Dendritic cell treated with granulocyte-macrophage colony-stimulating factor and Interleukin-4, amounts not matched to agents 40 ng/mL and 50 ng/mL, for 4 days (primary cell): ENCODE data around the gene NTN5.
"Not testable (repeated sequence)": the region's sequence is repeated elsewhere in the genome, so short reads cannot be mapped to it uniquely, and the experiment has no call there.

ENCODE experiments used
- H3K27ac Mint-ChIP-seq: one replicate; pipeline ENCODE4 v1.8.0; 2022; ENCODE audit warnings: mild to moderate bottlenecking, mixed read lengths
- H3K27me3 Mint-ChIP-seq: one replicate; pipeline ENCODE4 v1.8.0; 2022; ENCODE audit warnings: mild to moderate bottlenecking, mixed read lengths
- H3K36me3 Mint-ChIP-seq: one replicate; pipeline ENCODE4 v1.8.0; 2022; ENCODE audit warnings: low read depth, mixed read lengths
- H3K4me1 Mint-ChIP-seq: one replicate; pipeline ENCODE4 v1.8.0; 2022; ENCODE audit warnings: low read depth, mixed read lengths
- H3K4me3 Mint-ChIP-seq: one replicate; pipeline ENCODE4 v1.8.0; 2022; ENCODE audit warnings: mild to moderate bottlenecking, moderate library complexity, mixed read lengths
- H3K9me3 Mint-ChIP-seq: one replicate; pipeline ENCODE4 v1.8.0; 2022; ENCODE audit warnings: mixed read lengths
- intact Hi-C: fragments of 100-400 bp; cut with micrococcal nuclease; formaldehyde crosslinking; loops from one replicate; pipeline ENCODE4 v1.15.0; 2022

The NTN5 gene

DNA sequence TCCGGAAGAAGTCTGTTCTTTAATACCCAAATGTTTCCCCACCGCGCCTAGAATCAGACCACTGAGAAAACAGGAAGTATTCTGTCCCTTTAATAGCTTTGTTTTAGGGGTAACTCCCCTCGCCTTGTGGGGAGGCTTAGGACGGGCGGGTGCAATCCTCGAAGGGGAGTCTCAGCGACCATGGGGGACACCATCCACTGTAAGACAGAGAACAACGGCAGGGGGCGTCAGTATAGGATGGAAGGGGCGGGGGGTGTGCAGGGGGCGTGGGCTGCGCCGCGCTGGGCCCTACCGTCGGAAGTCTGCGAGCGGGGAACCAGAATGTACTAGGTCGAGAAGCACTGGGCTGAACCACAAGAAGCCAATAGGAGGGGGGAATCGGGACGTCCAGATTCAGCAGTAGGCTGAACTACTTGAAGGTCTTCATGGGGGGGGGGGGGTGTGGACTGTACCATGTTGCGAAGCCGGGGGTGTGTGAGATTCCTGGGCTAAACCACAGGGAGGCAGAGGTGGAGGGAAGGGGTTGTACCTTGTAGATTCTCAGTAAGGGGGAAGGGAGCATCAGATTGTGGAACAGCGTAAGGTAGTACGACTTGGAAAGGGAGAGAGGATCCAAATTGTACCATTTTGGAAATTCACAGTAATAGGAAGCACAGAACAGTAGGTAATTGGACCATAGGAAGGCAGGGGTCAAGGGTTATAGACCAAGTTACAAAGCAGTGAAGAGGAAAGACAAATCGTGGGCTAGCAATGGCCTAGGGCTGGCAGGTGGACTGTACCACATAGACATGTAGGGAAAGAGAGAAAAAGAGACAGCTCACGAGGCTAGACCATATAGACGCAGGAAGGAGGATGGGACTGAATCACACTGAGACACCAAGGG lies 34.6 kb downstream of the NTN5 start:
- H3K36me3 Mint-ChIP-seq: peaks cover 51% of the 10 kb centered on the region
- intact Hi-C loops: loop anchor here (1.0 kb wide), 1 partner anchor 19 kb away; the partner anchor contains the start of genes RPL18 and SPHK2
- H3K27me3 Mint-ChIP-seq: no peaks in the 10 kb centered on the region
- peak overlapping the region; percentile 99 for H3K4me3 Mint-ChIP-seq
- H3K9me3 Mint-ChIP-seq: no peaks in the 10 kb centered on the region
- peaks cover 55% of the 10 kb centered on the region for H3K4me1 Mint-ChIP-seq
- peak overlapping the region; percentile 94 for H3K27ac Mint-ChIP-seq

DNA sequence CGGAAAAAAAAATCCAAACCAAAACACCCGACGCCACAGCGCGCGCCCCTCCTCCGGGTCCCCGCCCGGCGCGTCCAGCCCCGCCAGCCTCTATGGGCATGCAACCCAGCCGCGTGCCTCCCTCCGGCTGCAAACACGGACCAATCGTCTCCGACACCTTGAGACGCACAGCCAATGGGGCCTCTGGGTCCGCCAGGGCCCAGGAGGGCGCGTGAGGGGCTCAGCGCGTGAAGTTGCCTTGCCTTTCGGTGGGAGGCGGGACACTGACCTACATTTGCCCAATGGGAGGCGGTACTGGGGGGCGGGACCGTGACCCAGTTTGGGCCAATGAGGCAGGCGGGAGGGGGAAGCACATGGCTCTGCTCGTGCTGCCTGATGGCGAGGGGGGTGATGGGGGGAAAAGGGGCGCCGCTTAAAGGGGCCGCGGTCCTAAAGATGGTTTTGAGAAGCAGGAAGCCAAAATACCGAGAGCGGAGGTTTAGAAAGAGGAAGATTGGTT lies 35.3 kb downstream of the NTN5 start:
- Mint-ChIP-seq H3K4me1 (peaks cover 62% of the 10 kb centered on the region), H3K36me3 (peaks cover 58% of the 10 kb centered on the region), H3K27ac (peak overlapping the region; percentile 94), H3K4me3 (peak overlapping the region; percentile 99), H3K9me3 (no peaks in the 10 kb centered on the region), H3K27me3 (no peaks in the 10 kb centered on the region)
- intact Hi-C loops: loop anchor here (1.0 kb wide), 1 partner anchor 18 kb away; the partner anchor contains the start of genes RPL18 and SPHK2

DNA sequence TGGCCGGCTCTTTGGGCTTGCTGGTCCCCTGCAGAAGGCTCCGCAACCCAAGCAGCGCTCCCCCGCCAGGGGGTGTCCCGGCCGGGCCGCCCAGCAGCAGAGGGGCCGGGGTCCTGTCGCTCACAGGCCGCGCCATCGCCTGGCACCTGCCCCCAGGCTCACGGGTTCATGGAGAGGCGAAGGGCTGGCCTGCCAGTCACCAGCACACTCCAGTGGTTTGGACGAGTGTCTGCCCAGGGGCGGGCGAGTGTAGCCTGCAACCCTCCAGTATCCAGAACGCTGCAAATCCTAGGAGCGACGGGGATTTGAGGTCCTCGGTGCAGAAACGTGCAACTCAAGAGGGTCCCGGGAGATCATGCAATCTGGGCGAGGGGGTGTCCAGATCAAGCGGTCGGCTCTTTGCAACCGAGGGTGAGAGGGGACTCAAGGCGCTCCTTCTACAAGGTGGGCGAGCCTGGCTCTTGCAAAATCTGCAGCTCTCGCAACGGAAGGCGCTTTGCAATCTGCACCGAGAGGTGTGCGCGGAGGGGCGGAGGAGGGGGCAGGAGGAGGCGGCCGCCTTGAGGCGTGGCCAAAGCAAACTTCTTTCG lies 35.9 kb downstream of the NTN5 start, which contains the start of gene DBP:
Gene DBP, minus strand, starts transcription at position 521 of the 590 bp plus-strand sequence. Its CDS starts 385 bp downstream, at position 136.
- Mint-ChIP-seq H3K4me3 (peak within 1 kb of the TSS; percentile 99), H3K9me3 (no peaks in the 10 kb centered on the region), H3K4me1 (peaks cover 68% of the 10 kb centered on the region), H3K27me3 (no peaks in the 10 kb centered on the region), H3K36me3 (peaks cover 64% of the 10 kb centered on the region), H3K27ac (peak within 1 kb of the TSS; percentile 94)
- intact Hi-C loops: loop anchor here (1.0 kb wide), 1 partner anchor 18 kb away; the partner anchor contains the start of genes RPL18 and SPHK2

DNA sequence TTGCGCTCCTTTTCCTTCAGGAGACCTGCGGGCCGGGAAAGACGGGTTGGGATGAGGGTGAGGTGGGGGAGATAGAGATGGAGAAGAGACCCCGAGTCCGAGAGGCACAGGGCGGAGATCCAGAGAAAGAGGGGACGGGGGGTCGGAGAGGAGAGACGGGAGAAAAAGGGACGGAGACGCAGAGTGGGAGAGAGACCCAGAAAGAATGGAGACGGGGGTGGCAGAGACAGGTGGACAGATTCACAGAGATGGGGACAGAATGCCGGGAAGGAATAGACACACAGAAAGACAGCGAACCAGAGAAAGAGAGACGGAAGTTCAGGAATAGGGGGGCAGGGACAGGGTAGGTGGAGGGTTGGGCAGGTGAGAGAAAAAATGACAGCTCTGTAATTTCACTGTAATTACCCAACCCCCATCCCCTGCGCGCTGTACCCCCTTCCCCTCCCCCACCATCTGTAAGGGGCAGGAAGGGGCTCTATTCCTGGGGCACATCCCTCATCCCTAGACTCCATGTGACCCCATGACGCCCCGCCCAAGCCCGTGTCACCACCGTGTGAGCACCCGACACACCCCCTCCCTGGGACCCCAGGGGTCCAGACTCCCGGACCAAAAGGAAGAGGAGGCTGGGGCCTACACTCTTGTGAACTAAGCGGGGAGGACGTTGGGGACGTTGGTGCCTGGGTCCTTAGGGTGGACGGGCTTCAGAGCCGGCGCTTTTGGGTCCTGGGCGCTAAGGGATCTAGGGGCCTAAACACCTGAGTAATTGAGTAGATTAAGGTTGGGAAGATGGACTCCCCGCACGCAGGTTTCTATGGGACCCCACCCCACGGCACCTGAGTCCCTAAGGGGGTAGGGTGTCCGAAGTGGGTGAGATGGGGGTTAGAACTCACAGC lies 36.6 kb downstream of the NTN5 start:
- no peaks in the 10 kb centered on the region for H3K27me3 Mint-ChIP-seq
- intact Hi-C loops: no loop called here
- peak overlapping the region; percentile 99 for H3K4me3 Mint-ChIP-seq
- peak overlapping the region; percentile 94 for H3K27ac Mint-ChIP-seq
- peaks cover 71% of the 10 kb centered on the region for H3K4me1 Mint-ChIP-seq
- no peaks in the 10 kb centered on the region for H3K9me3 Mint-ChIP-seq
- peaks cover 71% of the 10 kb centered on the region for H3K36me3 Mint-ChIP-seq

DNA sequence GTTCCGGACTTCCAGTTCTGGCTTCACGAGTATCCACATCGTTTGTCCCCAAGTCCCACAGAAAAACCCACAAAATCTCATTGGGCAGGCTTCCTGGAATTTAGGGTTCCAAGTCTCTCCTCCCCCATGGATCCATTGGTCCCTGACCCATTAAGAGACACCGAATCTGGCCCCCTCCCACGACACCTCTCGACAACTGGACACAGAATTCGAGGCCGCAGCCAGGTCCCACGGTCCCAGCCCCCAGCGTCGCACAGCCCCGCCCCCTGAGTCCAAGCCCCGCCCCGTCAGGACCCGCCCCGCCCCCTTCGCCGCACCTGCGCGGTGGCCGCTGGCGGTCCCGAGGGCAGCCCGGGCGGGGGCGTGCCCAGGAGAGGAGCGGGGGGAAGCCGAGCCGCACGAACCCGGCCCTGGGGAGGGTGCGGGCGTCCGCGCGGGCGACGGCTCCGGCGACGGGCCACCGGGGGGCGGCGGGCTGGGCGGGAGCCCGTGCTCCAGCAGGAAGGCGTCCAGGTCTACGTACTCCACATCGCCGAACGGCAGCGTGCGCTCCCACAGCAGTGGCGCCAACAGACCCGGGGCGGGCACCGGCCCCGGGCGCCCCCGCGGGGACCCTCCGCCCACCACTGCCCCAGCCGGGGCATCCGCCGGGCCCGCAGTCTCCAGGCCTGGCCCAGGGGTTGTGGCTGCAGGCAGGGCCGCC lies 37.4 kb downstream of the NTN5 start:
- no peaks in the 10 kb centered on the region for H3K27me3 Mint-ChIP-seq
- peaks cover 79% of the 10 kb centered on the region for H3K36me3 Mint-ChIP-seq
- H3K27ac Mint-ChIP-seq: peak overlapping the region; percentile 94
- intact Hi-C loops: no loop called here
- peak overlapping the region; percentile 99 for H3K4me3 Mint-ChIP-seq
- H3K4me1 Mint-ChIP-seq: peaks cover 79% of the 10 kb centered on the region
- H3K9me3 Mint-ChIP-seq: no peaks in the 10 kb centered on the region

DNA sequence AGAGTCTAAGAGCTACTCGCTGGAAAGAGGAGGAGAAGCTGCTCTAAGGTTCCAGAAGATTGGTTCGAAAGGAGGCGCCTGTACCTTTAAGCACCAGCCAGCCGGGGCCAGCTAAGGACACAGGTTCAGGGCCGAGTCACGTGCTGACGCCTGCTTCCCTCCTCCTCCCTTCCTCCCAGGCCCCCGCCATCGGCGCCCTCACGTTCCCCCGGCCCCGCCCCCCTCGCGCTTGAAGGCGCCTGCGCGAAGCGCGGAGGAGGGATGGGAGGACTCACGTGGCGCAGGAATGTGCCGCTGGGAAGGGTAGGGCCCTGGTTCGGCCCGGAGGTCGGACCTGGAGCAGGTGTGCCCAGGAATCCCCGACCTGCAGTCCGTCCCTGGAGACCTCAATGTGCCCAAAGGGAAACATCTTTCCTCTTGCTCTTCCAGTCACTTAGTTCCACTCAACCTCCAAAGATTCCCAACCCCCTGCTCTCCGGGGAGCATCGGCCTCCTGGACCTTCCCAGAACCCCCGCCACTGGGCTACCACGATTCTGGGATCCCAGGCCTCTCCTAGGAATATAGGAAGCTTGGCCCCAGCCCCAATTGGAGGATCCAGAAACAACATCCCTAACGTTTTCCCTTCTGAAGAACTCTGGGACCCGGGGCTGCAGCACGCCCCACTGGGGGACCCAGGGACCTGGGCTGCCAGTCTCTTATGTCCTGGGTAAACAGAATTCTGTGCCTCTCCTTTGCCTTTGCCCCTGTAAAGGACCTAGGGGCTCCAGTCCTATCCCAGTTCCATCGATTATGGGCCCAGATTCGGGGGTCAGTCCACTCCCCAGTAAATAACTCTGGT lies 38.2 kb downstream of the NTN5 start:
- intact Hi-C loops: no loop called here
- Mint-ChIP-seq H3K4me3 (peak overlapping the region; percentile 99), H3K27ac (peak overlapping the region; percentile 94), H3K9me3 (no peaks in the 10 kb centered on the region), H3K36me3 (peaks cover 83% of the 10 kb centered on the region), H3K4me1 (peaks cover 80% of the 10 kb centered on the region), H3K27me3 (no peaks in the 10 kb centered on the region)

DNA sequence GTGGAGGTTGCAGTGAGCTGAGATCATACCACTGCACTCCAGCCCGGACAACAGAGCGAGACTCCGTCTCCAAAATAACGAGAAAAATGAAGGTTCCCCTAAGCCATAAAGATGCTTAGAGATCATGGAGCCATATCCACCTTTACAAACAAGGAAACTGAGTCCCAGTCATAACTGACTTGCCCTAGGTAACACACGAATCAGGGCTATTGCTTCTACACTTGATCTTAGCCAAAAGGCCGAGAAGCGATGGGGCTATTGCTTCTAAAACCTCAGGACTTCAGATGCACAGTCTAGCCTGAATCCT lies 38.8 kb downstream of the NTN5 start:
- intact Hi-C loops: no loop called here
- H3K36me3 Mint-ChIP-seq: peaks cover 85% of the 10 kb centered on the region
- no peaks in the 10 kb centered on the region for H3K9me3 Mint-ChIP-seq
- H3K4me3 Mint-ChIP-seq: peak overlapping the region; percentile 99
- peaks cover 76% of the 10 kb centered on the region for H3K4me1 Mint-ChIP-seq
- H3K27ac Mint-ChIP-seq: peak overlapping the region; percentile 94
- no peaks in the 10 kb centered on the region for H3K27me3 Mint-ChIP-seq

DNA sequence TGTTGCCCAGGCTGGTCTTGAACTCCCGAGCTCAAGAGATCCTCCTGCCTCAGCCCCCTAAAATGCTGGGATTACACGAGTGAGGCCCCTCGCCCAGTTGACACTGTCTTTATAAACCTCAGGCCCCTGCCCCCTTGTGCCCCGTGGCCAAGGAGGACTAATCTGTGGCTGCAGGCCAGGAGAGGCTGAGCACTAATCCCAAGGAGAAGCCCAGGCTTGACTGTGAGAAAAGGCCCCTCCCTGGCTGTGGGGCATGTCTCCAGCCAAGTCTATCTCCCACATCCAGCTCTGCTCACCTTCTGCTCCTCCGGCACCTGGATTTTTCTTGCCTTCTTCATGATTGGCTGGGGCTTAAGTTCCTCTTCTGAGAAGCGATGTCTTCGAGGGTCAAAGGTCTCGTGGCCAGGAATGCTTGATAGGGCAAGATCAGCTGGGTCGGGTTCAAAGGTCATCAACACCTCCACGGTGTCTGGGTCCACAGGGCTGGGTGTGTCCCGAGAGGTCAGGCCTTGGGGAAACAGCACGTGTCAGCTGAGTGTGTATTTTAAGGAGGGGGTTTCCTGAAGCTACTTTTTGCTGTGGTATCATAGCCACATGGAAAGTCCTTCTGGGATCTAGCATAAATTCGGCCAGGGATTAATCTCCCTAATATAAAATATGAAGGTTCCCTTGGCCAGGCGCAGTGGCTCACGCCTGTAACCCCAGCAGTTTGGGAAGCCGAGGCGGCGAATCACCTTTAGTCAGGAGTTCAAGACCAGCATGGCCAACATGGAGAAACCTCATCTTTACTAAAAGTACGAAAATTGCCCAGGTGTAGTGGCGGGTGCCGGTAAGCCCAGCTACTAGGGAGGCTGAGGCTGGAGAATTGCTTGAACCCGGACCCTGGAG lies 39.4 kb downstream of the NTN5 start:
- Mint-ChIP-seq H3K4me1 (peaks cover 76% of the 10 kb centered on the region), H3K9me3 (no peaks in the 10 kb centered on the region), H3K36me3 (peaks cover 85% of the 10 kb centered on the region), H3K4me3 (peak overlapping the region; percentile 99), H3K27ac (peak overlapping the region; percentile 94), H3K27me3 (no peaks in the 10 kb centered on the region)
- intact Hi-C loops: no loop called here

DNA sequence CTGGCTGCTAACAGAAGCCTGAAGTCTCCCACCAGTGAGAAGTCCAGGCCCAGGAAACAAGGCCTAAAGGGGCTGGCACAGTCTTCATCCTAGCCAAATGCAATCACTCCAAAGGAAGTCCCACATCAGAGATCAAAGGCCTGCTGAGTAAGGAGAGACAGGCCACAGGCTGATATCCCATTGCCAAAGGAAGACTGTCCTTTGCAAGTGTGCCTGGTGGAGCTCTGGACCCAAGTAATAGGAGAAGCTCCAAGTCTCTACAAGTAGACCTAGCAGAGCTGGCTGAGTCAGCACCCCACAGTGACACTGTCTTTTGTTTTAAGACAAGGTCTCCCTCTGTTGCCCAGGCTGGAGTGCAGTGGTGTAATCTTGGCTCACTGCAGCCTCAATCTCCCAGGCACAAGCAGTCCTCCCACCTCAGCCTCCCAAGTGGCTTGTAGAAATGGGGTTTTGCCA lies 40.1 kb downstream of the NTN5 start:
- Mint-ChIP-seq H3K27me3 (no peaks in the 10 kb centered on the region), H3K36me3 (peaks cover 85% of the 10 kb centered on the region), H3K4me3 (peak overlapping the region; percentile 99), H3K4me1 (peaks cover 71% of the 10 kb centered on the region), H3K27ac (peak overlapping the region; percentile 94), H3K9me3 (no peaks in the 10 kb centered on the region)
- intact Hi-C loops: no loop called here

DNA sequence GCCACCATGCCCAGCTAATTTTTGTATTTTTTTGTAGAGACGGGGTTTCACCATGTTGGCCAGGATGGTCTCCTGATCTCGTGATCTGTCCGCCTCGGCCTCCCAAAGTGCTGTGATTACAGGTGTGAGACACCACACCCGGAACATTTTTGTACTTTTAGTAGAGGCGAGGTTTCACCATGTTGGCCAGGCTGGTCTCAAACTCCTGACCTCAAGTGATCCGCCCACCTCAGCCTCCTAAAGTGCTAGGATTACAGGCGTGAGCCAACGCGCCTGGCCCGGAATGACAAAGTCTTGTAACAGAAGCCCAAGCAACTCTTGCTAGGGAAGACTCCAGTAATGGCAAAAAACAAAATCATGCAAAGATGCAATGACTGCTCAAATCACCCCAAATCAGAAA lies 40.5 kb downstream of the NTN5 start:
- not testable (repeated sequence) for H3K27me3 Mint-ChIP-seq, H3K9me3 Mint-ChIP-seq

DNA sequence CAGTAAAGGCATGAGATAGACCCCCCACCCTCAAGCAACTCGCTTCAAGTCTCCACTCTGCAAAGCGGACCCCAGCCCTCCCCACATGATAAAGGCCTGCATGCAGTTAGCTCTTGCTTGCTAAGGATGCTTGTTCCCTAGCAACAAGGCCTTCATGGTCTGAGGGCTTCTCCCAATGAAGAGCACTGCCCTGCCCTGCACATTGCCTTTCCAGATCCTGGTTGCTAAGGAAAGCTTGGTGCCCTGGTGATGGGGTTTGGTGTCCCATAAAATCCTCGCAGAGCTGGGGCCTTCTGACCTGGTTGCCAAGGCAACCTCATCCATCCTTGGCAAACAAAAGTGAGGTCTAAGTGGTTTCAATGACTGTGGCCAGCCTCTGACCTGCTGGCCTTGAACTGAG lies 41.6 kb downstream of the NTN5 start:
- no peaks in the 10 kb centered on the region for H3K27me3 Mint-ChIP-seq
- H3K36me3 Mint-ChIP-seq: peaks cover 88% of the 10 kb centered on the region
- intact Hi-C loops: no loop called here
- no peaks in the 10 kb centered on the region for H3K9me3 Mint-ChIP-seq
- H3K4me3 Mint-ChIP-seq: no peak overlapping the region
- H3K27ac Mint-ChIP-seq: peak overlapping the region; percentile 80
- peaks cover 67% of the 10 kb centered on the region for H3K4me1 Mint-ChIP-seq

More for the DNA sequence above, 40.5 kb downstream of the NTN5 start:
- Mint-ChIP-seq H3K4me3 (peak overlapping the region; percentile 17), H3K27ac (peak overlapping the region; percentile 94), H3K4me1 (peaks cover 68% of the 10 kb centered on the region), H3K36me3 (peaks cover 87% of the 10 kb centered on the region)
- intact Hi-C loops: not testable (repeated sequence)
